Measurements from ENCODE around the gene HPF1. TPM values are rescaled to one million over a fixed set of nuclear protein-coding genes. Genes with fewer than 3 reads are reported as not detected.
"Not testable (repeated sequence)": the region's sequence is repeated elsewhere in the genome, so short reads cannot be mapped to it uniquely, and the experiment has no call there.

The HPF1 gene
- total RNA-seq, 1 experiment from 2014 or later = 26.9 TPM

GRCh38 chr4:169774466-169775445, 17.0 kb upstream of the HPF1 start:
- H2AFZ ChIP-seq = no peak overlapping the region

DNA sequence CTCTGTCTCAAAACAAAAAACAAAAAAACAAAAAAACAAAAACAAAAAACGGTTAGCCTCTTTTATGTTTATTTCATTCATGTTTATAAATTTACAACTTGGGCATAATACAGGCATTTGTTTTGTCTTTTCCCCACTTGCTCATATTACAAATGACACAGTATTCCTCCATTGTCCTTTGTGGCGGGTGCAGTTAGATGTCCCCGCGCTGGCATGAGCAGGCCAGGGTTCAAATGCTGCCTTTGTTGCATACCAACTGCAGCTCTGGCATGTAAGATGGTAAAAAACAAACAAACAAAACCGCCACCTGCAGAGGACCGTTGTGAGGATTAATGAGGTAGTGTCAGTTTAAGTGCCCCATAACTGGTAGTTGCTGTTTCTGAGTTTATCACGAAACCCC, 16.1 kb upstream of the HPF1 start:
- BruUV-seq (replicated peaks) = no TSS peak
- Histone ChIP-seq H2AFZ (no peak overlapping the region), H3K9me3 (ENCODE audit: insufficient read depth, low read depth) (no peaks in the 10 kb centered on the region), H3K27me3 (ENCODE audit: insufficient read depth, low read depth) (no peaks in the 10 kb centered on the region), H3K4me2 (no peak overlapping the region), H3F3A (ENCODE audit: insufficient read depth, low read depth) (no peaks in the 10 kb centered on the region), H4K20me1 (ENCODE audit: insufficient read depth) (no peaks in the 10 kb centered on the region), H3K27ac (no peak overlapping the region), H3K9me2 (ENCODE audit: insufficient read depth) (no peaks in the 10 kb centered on the region), H3K36me3 (ENCODE audit: low read depth) (no peaks in the 10 kb centered on the region), H3K4me3 (no peak overlapping the region), H3K4me1 (replicated peaks; ENCODE audit: insufficient read depth) (no peaks in the 10 kb centered on the region), H3K79me2 (ENCODE audit: low read depth) (no peaks in the 10 kb centered on the region)
- no peak for TF ChIP-seq EZH2 (IDR thresholded peaks at IDR 0.05; ENCODE audit: low read depth)
- TF ChIP-seq, protein P1, sequence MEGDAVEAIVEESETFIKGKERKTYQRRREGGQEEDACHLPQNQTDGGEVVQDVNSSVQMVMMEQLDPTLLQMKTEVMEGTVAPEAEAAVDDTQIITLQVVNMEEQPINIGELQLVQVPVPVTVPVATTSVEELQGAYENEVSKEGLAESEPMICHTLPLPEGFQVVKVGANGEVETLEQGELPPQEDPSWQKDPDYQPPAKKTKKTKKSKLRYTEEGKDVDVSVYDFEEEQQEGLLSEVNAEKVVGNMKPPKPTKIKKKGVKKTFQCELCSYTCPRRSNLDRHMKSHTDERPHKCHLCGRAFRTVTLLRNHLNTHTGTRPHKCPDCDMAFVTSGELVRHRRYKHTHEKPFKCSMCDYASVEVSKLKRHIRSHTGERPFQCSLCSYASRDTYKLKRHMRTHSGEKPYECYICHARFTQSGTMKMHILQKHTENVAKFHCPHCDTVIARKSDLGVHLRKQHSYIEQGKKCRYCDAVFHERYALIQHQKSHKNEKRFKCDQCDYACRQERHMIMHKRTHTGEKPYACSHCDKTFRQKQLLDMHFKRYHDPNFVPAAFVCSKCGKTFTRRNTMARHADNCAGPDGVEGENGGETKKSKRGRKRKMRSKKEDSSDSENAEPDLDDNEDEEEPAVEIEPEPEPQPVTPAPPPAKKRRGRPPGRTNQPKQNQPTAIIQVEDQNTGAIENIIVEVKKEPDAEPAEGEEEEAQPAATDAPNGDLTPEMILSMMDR (conservative IDR thresholded peaks at IDR 0.05) = no peak
- CTCF ChIA-PET = no interaction called here
- POLR2A ChIA-PET (ENCODE audit: unreplicated experiment) = no interaction called here
- intact Hi-C loops (cut with micrococcal nuclease; ENCODE audit: unreplicated experiment) = no loop called here
- no peak for DNase-seq

More at GRCh38 chr4:169774466-169775445, 17.0 kb upstream of the HPF1 start:
- Histone ChIP-seq H3K9me3 (ENCODE audit: insufficient read depth, low read depth) (no peaks in the 10 kb centered on the region), H3F3A (ENCODE audit: insufficient read depth, low read depth) (no peaks in the 10 kb centered on the region), H3K36me3 (ENCODE audit: low read depth) (no peaks in the 10 kb centered on the region), H3K27me3 (ENCODE audit: insufficient read depth, low read depth) (no peaks in the 10 kb centered on the region), H3K9me2 (ENCODE audit: insufficient read depth) (no peaks in the 10 kb centered on the region), H4K20me1 (ENCODE audit: insufficient read depth) (no peaks in the 10 kb centered on the region), H3K4me3 (no peak overlapping the region), H3K79me2 (ENCODE audit: low read depth) (no peaks in the 10 kb centered on the region), H3K4me1 (replicated peaks; ENCODE audit: insufficient read depth) (no peaks in the 10 kb centered on the region), H3K27ac (no peak overlapping the region), H3K4me2 (no peak overlapping the region)
- CTCF ChIA-PET = no interaction called here
- no TSS peak for BruUV-seq (replicated peaks)
- POLR2A ChIA-PET (ENCODE audit: unreplicated experiment) = no interaction called here
- DNase-seq = no peak
- intact Hi-C loops (cut with micrococcal nuclease; ENCODE audit: unreplicated experiment) = no loop called here
- TF ChIP-seq EZH2 (IDR thresholded peaks at IDR 0.05; ENCODE audit: low read depth) = no peak
- TF ChIP-seq, protein P1 (conservative IDR thresholded peaks at IDR 0.05) = no peak

GRCh38 chr4:169771556-169772080, 13.9 kb upstream of the HPF1 start:
- H3K27ac ChIP-seq; intact Hi-C loops (cut with micrococcal nuclease; ENCODE audit: unreplicated experiment); H3K4me3 ChIP-seq; H3K79me2 ChIP-seq (ENCODE audit: low read depth); DNase-seq; H3F3A ChIP-seq (ENCODE audit: insufficient read depth, low read depth); H3K4me1 ChIP-seq (replicated peaks; ENCODE audit: insufficient read depth); H3K9me3 ChIP-seq (ENCODE audit: insufficient read depth, low read depth); H3K9me2 ChIP-seq (ENCODE audit: insufficient read depth); POLR2A ChIA-PET (ENCODE audit: unreplicated experiment); BruUV-seq (replicated peaks); H2AFZ ChIP-seq; H4K20me1 ChIP-seq (ENCODE audit: insufficient read depth); H3K27me3 ChIP-seq (ENCODE audit: insufficient read depth, low read depth); H3K36me3 ChIP-seq (ENCODE audit: low read depth); H3K4me2 ChIP-seq; CTCF ChIA-PET: not testable (repeated sequence)

Measured in PC-9 (cell line).